HG02943 (cell line): Measurements from ENCODE around the gene OR10A4.
"Not testable (repeated sequence)": the region's sequence is repeated elsewhere in the genome, so short reads cannot be mapped to it uniquely, and the experiment has no call there.

Source experiments
- ATAC-seq: cut with Tn5 transposase; IDR thresholded peaks from one replicate; pipeline ENCODE4 v1.9.1; 2021; ENCODE audit warnings: mild to moderate bottlenecking, low read depth, moderate library complexity; ENCODE audit not compliant: unreplicated experiment

The OR10A4 gene

DNA sequence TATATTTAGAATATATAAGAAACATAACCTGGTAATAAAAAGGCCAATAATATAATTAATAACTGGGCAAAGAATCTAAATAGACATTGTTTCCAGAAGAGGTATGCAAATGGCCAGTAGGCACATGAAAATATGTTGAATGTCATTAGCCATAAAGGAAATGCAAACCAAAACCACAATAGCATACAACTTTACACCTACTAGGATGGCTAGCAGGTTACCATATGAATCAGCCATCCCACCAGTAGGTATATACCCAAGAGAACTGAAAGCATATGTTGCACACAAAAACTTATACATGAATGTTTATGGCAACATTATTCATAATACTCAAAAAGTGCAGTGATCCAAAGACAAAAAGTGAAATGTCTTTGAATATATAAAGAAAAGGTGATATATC, 18.6 kb downstream of the OR10A4 start:
- ATAC-seq = no peak

DNA sequence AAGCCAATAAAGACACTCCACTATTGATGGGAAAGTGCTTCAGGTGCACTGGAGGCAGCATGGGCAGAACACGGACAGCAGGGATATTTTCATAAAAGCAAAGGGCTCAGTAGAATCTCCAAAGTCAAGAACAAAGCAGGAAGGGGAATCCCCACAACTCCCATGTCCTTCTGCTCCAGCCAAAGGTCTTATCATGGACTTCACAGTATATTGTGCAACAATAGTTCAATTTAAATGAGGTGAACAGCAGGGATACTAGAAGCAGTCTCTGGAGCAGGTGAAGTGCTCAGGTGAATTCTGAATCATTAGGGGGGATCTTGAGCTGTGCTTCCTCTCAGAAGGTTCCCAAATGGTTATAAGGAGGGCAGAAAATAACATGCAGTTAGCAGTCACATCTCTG, 22.5 kb downstream of the OR10A4 start:
- ATAC-seq = no peak

DNA sequence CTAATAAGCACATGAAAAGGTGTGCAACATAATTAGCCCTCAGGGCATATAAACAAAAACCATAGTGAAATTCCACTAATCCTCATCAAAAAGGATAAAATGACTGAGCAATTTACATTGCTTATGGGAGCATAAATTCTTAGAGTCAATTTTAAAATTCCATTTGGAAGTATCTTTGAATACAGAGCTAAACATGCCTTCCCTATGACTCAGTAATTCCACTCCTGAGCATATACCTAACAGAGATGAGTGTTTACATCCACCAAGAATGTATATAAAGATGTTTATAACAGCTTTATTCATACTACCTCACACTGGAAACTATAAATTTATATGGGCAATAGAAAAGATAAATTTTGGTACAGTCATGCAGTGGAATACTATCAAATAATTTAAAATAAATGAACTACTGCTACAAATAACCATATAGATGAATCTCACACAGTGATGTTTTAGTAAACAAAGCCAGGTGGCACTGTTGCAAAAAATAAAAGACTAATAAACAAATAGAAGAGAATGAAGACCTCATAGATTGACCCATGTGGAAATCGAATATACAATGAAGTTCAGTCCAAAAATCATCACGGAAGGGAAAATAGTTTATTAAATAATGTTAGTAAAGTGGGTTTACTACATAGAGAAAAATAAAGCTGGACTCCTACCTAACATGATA, 24.0 kb downstream of the OR10A4 start:
- no peak for ATAC-seq

DNA sequence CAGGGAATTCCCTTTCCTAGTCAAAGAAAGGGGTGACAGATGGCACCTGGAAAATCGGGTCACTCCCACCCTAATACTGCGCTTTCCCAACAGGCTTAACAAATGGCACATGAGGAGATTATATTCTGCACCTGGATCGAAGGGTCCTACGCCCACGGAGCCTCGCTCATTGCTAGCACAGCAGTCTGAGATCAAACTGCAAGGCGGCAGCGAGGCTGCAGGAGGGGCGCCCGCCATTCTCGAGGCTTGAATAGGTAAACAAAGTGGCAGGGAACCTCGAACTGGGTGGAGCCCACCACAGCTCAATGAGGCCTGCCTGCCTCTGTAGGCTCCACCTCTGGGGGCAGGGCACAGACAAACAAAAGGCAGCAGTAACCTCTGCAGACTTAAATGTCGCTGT, 28.4 kb downstream of the OR10A4 start:
- not testable (repeated sequence) for ATAC-seq

DNA sequence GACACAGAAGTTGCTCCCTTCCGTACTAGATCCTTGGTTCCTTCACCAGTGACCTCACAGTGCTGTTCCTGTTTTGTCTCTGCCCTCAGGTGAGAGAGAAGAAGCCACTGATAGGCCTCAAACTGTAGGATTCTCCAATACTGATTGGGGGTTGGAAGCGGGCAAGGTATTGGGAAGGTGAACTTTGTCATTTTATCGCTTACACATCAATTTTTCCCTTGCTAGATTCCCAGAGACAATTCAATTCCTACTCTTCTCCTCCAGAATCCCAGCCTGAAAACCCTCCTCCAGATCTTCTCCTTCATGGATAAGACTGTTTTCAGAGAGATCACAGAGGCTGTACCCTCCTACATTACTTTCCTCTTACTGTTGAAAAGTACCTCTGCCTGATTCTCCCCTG, 35.0 kb downstream of the OR10A4 start:
- no peak for ATAC-seq

DNA sequence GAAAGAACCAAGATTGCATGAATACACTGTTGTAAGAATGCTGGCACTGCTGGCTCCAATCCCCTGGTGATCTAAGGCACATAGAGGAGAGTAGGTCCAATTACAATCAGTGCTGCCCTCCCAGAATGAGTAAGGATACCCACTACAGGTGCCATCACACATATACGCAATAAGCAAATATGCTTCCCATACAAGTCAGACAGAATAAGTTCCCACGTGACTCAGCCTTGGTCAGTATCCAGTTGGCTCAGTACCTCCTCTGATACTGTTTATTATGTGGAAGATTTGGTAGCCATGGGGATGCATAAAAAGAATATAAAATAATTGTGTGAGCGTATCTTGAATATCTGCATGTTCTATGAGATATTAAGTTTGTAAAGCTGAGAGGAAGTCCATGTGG, 35.5 kb downstream of the OR10A4 start:
- ATAC-seq = no peak

DNA sequence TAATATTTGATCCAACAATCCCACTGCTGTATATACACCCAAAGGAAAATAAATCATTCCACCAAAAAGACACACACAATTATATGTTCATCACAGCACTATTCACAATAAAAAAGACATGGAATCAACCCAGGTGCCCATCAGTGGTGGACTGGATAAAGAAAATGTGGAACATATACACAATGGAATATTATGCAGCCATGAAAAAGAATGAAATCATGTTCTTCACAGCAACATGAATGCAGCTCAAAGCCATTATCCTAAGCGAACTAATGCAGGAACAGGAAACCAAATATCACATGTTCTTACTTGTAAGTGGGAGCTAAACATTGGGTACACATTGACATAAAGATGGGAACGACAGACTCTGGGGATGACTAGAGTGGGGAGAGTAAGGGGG, 43.3 kb downstream of the OR10A4 start:
- ATAC-seq = no peak

DNA sequence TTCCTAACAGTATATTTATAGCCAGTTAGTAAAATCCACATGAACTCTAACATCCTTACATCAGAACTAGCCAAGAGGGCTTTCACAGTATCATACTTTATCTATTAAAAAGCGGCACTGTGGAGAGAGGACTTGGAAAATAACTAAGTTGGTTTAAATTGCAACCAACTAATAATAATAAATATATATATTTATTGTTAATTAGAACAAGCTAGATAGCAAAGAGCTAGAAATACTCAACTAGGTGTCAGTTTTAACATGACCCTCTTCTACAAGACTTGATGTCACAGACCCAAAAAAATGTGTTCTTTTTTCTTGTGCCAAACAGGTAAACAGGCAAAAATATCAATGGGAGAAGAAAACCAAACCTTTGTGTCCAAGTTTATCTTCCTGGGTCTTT, 44.3 kb downstream of the OR10A4 start, which contains the start of gene OR2D3:
OR2D3 (plus strand) TSS at position 301 of the 400 bp plus-strand sequence; CDS start at position 301, 0 bp downstream.
- ATAC-seq = no peak

DNA sequence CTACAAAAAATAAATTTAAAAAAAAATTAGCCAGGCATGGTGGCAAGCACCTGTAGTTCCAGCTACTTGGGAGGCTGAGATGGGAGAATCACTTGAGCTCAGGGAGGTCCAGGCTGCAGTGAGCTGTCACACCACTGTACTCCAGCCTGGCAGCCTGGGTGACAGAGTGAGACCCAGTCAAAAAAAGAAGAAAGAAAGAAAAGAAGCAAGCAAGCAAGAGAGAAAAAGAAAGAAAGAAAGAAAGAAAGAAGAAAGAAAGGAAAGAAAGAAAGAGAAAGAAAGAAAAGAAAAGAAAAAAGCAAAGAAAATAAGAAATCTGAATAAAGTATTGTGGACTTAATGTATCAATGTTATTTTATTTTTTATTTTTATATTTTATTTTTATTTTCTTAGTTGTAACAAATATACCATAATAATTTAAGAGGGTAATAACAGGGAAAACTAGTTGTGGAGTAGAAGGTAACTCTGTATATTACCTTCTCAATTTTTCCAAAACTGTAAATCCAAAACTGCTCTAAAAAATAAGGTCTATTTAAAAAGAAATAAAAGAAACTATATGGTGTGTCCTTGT, 48.7 kb downstream of the OR10A4 start:
- ATAC-seq = no peak

DNA sequence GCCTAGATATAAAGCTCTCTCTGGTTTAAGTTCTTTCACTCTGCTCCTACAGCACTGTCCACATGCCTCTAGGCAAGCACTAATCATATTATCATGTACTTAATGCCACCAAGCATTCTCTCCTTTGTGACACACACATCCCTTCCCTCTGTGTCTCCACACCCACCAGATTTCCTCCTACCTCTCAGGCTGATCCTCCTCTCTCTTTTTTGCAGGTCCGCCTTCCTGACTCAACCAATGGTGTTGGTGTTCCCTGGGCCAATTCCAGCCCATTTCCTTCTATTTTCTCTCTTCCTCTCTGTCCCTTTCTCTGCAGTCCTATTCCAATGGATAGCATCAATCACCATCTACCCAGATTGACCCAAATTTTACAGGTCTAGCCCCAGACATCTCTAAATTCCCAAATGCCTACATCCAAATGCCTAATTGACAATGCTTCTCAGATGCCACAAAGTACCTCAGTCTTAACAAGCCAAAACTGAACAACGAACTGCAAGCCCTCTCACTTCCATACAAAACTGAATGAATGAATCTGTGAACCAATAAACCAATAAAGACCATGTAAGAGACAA, 49.3 kb downstream of the OR10A4 start:
- peak; percentile 13 for ATAC-seq

DNA sequence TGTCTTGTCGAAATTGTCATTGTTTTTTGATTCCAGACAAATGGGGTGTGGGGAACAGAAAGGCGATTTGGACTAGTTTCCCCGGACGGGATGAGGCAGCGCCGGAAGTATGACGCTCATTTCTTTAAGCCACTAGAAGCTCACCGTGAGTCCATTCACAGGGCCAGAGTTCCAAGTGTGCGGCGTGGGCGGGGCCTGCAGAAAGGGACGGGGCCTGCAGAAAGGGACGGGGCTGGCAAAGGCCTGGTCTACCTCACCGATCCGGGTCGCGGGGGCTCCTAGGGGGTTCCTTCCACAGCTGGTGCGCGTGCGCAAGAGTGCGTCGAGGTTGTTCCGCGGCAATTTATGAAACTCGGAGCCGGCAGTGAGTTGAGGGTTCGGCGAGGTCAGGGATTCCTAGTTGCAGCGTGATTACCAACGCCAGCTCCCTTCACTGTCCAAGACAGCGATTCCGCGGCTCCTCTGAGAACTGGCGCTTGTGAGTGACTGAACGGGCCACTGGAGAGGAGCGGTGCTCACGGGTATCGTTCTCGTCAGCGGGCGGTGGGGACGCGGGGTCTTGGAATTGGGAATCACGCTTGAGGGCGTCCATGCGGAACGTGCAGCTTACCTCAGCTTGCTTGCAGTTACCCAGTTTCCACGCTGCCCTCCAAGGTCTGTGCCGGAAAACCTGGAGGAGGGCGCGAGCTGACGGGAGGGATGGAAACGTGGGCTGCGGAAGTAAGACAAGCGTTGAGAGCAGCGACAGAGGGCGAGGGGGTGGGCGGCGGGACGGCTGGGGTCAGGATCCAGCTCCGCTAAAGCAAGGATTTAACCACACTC, 50.0 kb downstream of the OR10A4 start, which contains the start of gene ZNF215:
ZNF215 (plus strand) TSS at position 219 of the 822 bp plus-strand sequence. CDS start 5,847 bp downstream, outside the sequence.
- peak; percentile 69 for ATAC-seq

DNA sequence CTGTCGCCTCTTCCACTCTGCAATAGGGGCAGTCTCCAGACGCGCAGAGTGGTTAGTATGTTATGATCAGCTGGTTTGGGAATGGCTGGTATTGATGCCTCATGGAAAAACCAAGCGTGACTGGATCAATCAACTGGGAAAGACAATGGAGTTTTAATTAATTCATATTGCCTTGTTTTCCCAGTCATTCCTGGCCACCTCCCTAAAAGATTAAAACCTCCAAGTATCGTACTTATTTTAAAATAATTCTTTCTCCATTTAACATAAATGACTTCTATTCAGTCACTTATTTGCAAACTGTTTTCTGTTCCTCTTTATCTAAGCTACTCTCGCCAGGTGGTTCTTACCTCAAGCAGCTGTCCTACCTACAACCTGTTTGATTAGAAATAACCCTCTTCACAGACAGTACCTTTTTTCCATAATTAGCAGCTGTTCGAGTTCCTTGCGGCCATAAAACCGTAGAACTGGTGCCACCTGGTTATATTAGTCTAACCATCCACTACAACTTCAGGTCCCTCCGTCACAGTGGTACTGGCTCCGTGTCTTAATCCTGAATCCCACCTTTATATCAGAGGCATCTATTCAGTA, 50.7 kb downstream of the OR10A4 start:
- ATAC-seq = peak; percentile 47
